Measurements from ENCODE around the gene ICAM4.
A peak's percentile ranks its signal among the peaks of the same experiment; 100 is the strongest.
"Not testable (repeated sequence)": the region's sequence is repeated elsewhere in the genome, so short reads cannot be mapped to it uniquely, and the experiment has no call there.

Gene ICAM4

DNA sequence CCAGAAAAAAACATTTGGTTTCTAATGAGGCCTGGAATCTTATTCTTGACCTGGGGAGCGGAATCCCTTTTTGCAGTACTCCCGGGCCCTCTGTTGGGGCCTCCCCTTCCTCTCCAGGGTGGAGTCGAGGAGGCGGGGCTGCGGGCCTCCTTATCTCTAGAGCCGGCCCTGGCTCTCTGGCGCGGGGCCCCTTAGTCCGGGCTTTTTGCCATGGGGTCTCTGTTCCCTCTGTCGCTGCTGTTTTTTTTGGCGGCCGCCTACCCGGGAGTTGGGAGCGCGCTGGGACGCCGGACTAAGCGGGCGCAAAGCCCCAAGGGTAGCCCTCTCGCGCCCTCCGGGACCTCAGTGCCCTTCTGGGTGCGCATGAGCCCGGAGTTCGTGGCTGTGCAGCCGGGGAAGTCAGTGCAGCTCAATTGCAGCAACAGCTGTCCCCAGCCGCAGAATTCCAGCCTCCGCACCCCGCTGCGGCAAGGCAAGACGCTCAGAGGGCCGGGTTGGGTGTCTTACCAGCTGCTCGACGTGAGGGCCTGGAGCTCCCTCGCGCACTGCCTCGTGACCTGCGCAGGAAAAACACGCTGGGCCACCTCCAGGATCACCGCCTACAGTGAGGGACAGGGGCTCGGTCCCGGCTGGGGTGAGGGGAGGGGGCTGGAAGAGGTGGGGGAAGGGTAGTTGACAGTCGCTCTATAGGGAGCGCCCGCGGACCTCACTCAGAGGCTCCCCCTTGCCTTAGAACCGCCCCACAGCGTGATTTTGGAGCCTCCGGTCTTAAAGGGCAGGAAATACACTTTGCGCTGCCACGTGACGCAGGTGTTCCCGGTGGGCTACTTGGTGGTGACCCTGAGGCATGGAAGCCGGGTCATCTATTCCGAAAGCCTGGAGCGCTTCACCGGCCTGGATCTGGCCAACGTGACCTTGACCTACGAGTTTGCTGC is at the start of gene ICAM4:
TSS of gene ICAM4 (plus strand) at position 153 of the 935 bp plus-strand sequence. CDS start at position 211, 58 bp downstream.
- no peak for DNase-seq (ENCODE audit: low spot score)

DNA sequence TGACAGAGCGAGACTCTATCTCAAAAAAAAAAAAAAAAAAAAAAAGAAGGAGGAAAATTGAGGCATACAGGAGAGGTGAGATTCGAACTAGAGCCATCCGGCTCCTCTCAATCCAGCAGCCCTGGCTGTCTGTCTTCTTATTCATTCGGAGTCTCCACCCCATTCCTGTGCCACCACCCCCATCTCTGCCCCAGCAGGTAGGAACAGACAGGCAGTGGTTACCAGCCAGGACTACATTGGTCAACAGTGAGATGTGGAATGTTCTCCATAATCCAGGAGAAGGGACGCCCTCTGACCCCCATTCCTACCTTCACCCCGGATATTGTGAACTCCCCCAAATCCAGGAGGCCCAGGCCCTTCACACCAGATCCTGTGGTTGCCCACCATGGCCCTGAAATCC is 49.1 kb upstream of the ICAM4 start:
- no peak for DNase-seq (ENCODE audit: low spot score)

DNA sequence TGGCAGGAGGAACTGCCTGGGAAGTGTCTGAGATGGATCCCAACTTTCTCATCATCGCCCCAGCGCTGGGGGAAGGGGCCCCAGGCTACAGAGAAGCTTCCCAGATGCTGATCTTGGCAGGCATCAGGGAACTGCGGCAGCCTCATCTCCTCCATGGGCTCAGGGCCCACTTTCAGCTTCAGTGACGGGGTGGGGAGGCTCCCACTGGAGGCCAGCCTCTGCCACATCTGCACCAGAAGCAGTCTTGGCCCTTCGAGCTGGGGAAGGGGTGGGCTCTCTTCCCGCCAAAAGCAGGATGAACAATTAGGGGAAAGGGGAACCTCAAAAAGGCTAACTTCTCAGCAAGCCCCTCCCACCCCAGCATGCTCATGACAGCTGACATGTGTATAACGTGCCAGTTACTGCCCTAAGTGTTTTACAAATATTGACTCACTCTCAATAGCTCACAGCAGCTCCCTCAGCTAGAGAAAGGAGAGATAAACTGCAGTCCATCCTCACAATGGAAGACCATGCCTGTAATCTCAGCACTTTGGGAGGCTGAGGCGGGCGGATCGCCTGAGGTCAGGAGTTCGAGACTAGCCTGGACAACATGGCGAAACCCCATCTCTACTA is 48.5 kb upstream of the ICAM4 start:
- DNase-seq (ENCODE audit: low spot score): no peak

- DNase-seq (ENCODE audit: low spot score): not testable (repeated sequence)
Measured at GRCh38 chr19:10241826-10242449, 44.8 kb upstream of the ICAM4 start.

DNA sequence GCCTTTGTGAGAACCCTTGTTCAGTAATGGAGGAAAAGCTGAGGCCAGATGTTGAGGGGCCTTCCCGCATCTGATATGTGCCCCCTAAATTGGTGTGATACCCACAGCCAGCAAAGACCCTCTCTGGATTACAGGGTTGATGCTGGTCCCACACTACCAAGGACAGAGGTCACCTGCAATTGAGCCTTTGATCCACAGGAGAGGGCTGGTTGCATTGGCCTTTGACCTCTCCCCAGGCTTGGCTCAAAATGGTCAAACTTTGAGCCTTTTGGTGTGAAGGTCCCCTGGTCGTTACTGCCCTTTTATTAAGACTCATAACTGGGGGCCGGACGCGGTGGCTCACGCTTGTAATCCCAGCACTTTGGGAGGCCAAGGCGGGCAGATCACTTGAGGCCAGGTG is 43.1 kb upstream of the ICAM4 start:
- DNase-seq (ENCODE audit: low spot score): no peak

DNA sequence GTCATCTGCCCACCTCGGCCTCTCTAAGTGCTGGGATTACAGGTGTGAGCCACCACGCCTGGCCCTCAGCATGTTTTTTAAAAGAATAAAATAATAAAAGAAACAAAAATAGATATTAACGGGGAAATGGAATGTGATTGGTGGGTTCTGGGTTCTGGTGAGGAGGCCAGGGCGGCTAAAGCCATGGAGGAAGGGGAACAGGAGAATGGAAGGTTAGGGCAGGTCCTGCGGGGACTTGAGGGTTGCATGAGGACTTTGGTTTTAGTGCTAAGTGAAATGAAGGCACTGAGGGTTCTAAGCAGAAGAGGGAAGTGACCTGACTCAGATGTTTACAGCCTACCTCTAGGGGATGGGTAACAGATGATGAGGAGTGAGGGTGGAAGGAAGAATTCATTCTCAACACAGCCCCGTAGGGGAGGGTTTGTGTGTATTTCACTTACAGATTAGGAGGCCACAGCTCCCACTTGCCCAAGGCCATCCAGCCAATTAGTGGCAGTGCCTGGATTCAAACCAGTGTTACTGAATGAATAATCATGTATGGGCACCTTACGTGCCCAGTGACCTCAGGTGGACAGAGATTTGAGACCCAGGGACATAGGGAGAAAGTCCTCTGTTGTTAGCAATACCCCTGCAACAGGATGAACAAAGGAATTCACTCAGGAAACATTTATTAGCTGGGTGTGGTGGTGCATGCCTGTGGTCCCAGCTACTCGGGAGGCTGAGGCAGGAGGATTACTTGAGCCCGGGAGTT is 41.4 kb upstream of the ICAM4 start:
- no peak for DNase-seq (ENCODE audit: low spot score)

GRCh38 chr19:10246511-10246910 is 40.2 kb upstream of the ICAM4 start:
- DNase-seq (ENCODE audit: low spot score): no peak

GRCh38 chr19:10251792-10252694 is 34.7 kb upstream of the ICAM4 start, which contains the start of gene MRPL4:
TSS of gene MRPL4 (plus strand) at chr19:10252214. CDS start at chr19:10252254, 40 bp downstream.
- peak; percentile 99 for DNase-seq (ENCODE audit: low spot score)

- DNase-seq (ENCODE audit: low spot score): no peak
Measured at GRCh38 chr19:10252707-10253106, 34.0 kb upstream of the ICAM4 start.

- no peak for DNase-seq (ENCODE audit: low spot score)
Measured at GRCh38 chr19:10254244-10254643, 32.5 kb upstream of the ICAM4 start.

- no peak for DNase-seq (ENCODE audit: low spot score)
Measured at GRCh38 chr19:10255358-10255757, 31.4 kb upstream of the ICAM4 start.

GRCh38 chr19:10256551-10256950 is 30.2 kb upstream of the ICAM4 start:
- DNase-seq (ENCODE audit: low spot score): no peak

DNA sequence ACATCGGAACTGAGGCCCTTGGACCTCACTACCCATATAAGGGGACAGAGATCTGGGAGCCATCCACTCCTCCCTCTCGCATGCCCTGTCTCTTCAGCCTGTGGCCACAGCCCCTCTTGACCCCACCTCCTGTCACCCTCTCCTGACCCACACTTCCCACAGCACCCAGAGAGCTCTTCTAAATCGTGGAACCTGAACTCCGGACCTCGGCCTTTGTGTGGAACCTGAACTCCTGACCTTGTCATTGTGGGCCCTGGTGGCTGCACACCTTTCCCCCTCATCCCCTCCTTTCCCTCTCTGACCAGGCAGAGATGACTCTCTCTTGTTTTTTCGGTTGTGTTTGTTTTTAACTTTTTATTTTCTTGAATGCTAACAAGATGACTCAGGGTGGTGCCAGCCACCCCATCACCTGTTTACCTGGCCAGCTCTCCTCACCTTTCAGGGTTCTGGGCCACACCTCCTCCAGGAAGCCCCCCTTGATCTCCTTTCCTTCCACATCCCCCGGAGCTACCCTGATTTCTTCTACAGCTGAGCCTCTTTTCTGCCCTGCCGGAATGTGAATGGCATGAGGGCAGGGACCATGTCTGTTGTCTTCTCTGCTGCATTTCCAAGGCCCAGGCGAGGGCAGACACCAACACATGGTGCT is 29.7 kb upstream of the ICAM4 start:
- DNase-seq (ENCODE audit: low spot score): no peak

DNA sequence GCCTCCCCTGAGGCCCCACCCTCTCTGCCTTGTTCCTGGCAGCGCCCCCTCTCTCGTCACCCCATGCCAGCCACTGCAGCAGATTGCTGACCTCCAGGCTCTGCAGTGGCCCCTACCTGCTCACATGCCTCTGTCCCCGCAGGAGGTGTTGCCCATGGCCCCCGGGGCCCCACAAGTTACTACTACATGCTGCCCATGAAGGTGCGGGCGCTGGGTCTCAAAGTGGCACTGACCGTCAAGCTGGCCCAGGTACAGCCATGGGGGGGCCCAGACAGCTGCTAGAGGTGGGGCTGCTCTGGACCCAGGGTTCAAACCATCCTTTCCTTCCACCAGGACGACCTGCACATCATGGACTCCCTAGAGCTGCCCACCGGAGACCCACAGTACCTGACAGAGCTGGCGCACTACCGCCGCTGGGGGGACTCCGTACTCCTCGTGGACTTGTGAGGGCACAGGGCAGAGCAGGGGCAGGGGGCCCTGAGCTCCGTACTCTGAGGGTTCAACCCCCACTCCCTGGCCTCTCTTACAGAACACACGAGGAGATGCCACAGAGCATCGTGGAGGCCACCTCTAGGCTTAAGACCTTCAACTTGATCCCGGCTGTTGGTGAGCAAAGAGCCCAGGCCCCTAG is 28.6 kb upstream of the ICAM4 start:
- DNase-seq (ENCODE audit: low spot score): no peak

GRCh38 chr19:10259162-10259905 is 27.4 kb upstream of the ICAM4 start:
- peak; percentile 86 for DNase-seq (ENCODE audit: low spot score)

DNA sequence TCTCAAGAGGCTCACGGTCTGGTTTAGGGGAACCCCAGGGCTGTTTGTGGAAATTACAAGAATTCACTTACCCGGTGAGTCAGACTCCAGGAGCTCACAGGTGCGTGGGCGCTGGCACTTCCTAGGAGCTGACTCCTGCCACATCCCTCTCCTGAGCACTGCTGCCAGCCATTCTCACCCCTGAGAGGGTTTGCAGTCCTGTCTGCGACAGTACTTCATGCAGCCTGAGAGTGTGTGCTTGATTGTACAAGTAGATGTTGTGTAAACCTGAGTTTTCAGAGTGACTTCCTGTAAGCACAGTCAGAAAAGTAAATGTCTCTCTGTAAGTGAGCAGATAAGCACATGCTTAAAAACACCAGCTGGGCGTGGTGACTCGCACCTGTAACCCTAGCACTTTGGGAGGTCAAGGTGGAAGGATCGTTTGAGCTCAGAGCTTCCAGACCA is 26.6 kb upstream of the ICAM4 start:
- peak; percentile 73 for DNase-seq (ENCODE audit: low spot score)

GRCh38 chr19:10262771-10263170 is 24.0 kb upstream of the ICAM4 start:
- DNase-seq (ENCODE audit: low spot score): no peak

- no peak for DNase-seq (ENCODE audit: low spot score)
Measured at GRCh38 chr19:10266706-10267105, 20.0 kb upstream of the ICAM4 start.

DNA sequence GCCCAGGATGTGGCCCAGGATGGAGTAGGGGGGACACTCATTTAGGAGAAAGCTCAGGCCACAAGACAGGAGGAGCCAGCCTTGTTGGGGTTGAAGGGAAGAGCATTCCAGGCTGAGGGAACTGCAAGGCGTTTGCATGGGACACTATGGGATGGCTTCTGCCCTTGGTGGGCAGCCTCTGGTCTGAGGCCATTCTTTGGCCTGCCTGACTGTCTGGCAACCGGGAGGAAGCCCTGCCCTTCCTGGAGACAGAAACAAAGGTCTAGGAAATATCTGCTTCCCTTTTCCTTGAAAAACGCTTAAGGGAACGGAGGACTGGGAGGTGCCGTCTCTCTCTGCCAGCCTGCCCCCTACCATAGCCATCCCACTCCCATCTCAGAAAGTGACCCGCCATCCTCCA is 18.7 kb upstream of the ICAM4 start:
- no peak for DNase-seq (ENCODE audit: low spot score)

Measured in SW480 (cell line).